ENCODE measurements around the gene FYB1.

GRCh38 chr5:39151745-39152144 lies 67.6 kb downstream of the FYB1 start:
- TF ChIP-seq CTCF (IDR thresholded peaks at IDR 0.05) (no peak), EZH2 (IDR thresholded peaks at IDR 0.05; ENCODE audit: borderline replicate concordance, insufficient read depth, low read depth, low read length, poor library complexity, severe bottlenecking) (no peak)

All from B cell (primary cell).